HL-60 (cell line): ENCODE measurements around the gene HS3ST5.

ENCODE experiments used
- DNase-seq, 2 experiments: peaks; one replicate each; pipeline ENCODE4 v3.0.0-alpha.2; 2010 to 2020; ENCODE audit warnings: low read depth in 1 of 2, low spot score in 1 of 2
- H3K27ac ChIP-seq: fragments of 250-450 bp; sonication (Bioruptor Pico); replicated peaks from 2 replicates; pipeline ENCODE4 v1.5.1; 2020; ENCODE audit warnings: mild to moderate bottlenecking, moderate library complexity
- H3K27me3 ChIP-seq: fragments of 250-450 bp; sonication (Bioruptor Pico); 2 replicates; pipeline ENCODE4 v1.5.1; 2021; ENCODE audit warnings: mild to moderate bottlenecking, moderate library complexity; ENCODE audit not compliant: insufficient read depth, poor library complexity, severe bottlenecking
- H3K4me3 ChIP-seq: replicated peaks from 2 replicates; pipeline ENCODE4 v1.5.1; 2011; ENCODE audit warnings: mild to moderate bottlenecking, control low read depth, low read length; ENCODE audit not compliant: insufficient read depth
- GABPA ChIP-seq: IDR thresholded peaks from 2 replicates; pipeline ENCODE4 v1.6.1; 2012; ENCODE audit warnings: low read depth
- POLR2AphosphoS5 ChIP-seq: IDR thresholded peaks from 2 replicates; pipeline ENCODE4 v1.6.1; 2012; ENCODE audit warnings: low read depth
- SPI1 ChIP-seq: IDR thresholded peaks from 2 replicates; pipeline ENCODE4 v1.6.1; 2012; ENCODE audit warnings: low read depth, mild to moderate bottlenecking, borderline replicate concordance
- TF ChIP-seq, protein P1 (sequence below): IDR thresholded peaks from one replicate; pipeline ENCODE4 v1.5.1; 2011; ENCODE audit warnings: low read length, control low read depth, inconsistent platforms; ENCODE audit not compliant: insufficient read depth
- TF ChIP-seq, protein P2 (sequence below): IDR thresholded peaks from 2 replicates; pipeline ENCODE4 v1.6.1; 2012; ENCODE audit warnings: low read depth; ENCODE audit not compliant: insufficient replicate concordance

The HS3ST5 gene

DNA sequence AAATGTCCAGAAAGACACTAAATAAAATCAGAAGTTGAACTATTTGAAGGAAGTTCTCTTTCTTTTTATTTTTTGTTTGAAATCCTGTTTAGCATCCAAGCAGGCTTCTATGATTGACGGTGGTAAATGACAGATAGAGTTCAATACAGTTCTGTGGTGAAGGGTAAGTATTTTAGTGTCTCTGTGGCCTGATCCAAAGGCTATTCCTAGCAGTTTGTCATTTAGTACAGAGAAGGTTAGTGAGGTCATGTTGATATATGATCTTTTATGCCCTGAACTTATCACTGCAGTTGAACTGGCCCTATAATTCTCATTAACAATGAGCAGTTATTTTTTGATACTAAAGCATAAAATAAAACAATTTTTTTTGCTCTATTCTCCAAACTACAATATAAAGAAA lies 227.2 kb downstream of the HS3ST5 start:
- Histone ChIP-seq H3K4me3 (no peak overlapping the region), H3K27ac (no peak overlapping the region), H3K27me3 (no peaks in the 10 kb centered on the region)
- TF ChIP-seq GABPA (no peak), POLR2AphosphoS5 (no peak), SPI1 (no peak)
- TF ChIP-seq, protein P1, sequence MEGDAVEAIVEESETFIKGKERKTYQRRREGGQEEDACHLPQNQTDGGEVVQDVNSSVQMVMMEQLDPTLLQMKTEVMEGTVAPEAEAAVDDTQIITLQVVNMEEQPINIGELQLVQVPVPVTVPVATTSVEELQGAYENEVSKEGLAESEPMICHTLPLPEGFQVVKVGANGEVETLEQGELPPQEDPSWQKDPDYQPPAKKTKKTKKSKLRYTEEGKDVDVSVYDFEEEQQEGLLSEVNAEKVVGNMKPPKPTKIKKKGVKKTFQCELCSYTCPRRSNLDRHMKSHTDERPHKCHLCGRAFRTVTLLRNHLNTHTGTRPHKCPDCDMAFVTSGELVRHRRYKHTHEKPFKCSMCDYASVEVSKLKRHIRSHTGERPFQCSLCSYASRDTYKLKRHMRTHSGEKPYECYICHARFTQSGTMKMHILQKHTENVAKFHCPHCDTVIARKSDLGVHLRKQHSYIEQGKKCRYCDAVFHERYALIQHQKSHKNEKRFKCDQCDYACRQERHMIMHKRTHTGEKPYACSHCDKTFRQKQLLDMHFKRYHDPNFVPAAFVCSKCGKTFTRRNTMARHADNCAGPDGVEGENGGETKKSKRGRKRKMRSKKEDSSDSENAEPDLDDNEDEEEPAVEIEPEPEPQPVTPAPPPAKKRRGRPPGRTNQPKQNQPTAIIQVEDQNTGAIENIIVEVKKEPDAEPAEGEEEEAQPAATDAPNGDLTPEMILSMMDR = no peak
- TF ChIP-seq, protein P2, sequence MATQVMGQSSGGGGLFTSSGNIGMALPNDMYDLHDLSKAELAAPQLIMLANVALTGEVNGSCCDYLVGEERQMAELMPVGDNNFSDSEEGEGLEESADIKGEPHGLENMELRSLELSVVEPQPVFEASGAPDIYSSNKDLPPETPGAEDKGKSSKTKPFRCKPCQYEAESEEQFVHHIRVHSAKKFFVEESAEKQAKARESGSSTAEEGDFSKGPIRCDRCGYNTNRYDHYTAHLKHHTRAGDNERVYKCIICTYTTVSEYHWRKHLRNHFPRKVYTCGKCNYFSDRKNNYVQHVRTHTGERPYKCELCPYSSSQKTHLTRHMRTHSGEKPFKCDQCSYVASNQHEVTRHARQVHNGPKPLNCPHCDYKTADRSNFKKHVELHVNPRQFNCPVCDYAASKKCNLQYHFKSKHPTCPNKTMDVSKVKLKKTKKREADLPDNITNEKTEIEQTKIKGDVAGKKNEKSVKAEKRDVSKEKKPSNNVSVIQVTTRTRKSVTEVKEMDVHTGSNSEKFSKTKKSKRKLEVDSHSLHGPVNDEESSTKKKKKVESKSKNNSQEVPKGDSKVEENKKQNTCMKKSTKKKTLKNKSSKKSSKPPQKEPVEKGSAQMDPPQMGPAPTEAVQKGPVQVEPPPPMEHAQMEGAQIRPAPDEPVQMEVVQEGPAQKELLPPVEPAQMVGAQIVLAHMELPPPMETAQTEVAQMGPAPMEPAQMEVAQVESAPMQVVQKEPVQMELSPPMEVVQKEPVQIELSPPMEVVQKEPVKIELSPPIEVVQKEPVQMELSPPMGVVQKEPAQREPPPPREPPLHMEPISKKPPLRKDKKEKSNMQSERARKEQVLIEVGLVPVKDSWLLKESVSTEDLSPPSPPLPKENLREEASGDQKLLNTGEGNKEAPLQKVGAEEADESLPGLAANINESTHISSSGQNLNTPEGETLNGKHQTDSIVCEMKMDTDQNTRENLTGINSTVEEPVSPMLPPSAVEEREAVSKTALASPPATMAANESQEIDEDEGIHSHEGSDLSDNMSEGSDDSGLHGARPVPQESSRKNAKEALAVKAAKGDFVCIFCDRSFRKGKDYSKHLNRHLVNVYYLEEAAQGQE = no peak
- DNase-seq = no peak

DNA sequence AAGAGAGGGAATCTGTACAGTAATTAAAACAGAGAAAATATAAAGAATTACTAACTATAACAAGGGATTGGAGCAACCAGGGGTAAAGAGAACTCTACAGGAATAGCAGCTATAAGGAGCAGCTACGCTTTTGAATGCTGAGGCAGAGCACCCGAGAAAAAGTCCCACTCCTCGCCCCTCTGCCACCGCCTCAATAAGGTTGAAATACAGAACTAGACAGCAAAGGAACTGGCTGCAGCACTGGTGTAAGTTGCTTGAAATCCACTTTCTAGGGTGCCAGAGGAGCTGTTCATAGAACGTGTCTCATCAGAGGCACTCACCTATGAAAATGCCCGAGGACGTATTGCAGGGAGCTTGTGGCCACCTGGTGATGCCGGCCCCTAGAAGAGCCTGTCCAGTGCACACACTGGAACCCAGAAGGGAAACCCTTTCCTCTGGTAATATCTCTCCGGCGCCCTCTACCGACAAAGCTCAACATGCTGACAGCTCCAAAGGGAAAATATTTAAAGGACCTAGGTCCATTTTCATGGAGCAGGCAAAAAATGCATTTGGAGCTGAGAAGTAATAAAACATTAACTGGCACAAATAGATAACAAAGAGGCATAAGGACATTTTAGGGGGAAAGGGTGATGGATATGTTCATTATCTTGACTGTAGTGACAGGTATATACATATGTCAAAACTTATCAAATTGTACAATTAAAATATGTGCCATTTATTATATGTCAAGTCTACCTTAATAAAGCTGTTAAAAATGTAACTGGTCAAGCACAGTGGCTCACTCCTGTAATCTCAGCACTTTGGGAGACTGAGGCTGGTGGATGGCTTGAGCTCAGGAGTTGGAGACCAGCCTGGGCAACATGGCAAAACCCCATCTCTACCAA lies 234.5 kb downstream of the HS3ST5 start:
- Histone ChIP-seq H3K27me3 (no peaks in the 10 kb centered on the region), H3K27ac (no peak overlapping the region), H3K4me3 (no peak overlapping the region)
- DNase-seq = peak in 1 of 2 experiments; percentile 62
- no peak for TF ChIP-seq SPI1
- TF ChIP-seq, protein P2 = no peak
- no peak for TF ChIP-seq GABPA
- no peak for TF ChIP-seq POLR2AphosphoS5
- TF ChIP-seq, protein P1 = peak; percentile 52

DNA sequence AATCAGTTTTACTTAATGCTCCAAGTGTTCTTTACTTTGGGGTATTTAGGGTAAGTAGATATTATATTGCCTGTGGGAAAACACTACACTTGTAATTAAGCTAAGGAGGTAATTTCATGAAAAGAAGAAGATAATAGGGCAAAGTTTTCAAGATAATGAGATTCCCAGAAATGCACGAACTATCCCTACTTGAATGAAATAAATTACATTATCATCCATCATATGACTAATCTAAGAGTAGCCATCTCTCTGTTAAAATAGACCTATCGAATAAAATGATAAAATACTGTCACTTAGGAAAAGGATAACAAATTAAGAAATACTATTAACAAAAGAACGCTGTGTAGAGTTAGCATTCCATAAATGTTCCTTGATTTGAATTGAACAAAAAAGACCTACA lies 236.8 kb downstream of the HS3ST5 start:
- Histone ChIP-seq H3K4me3 (no peak overlapping the region), H3K27ac (no peak overlapping the region), H3K27me3 (no peaks in the 10 kb centered on the region)
- TF ChIP-seq GABPA = no peak
- TF ChIP-seq, protein P1 = no peak
- DNase-seq = no peak
